ENCODE measurements around the gene CFAP53.

- no peak for TF ChIP-seq EZH2phosphoT487 (IDR thresholded peaks at IDR 0.05; ENCODE audit: borderline replicate concordance, low read depth, low read length)
- TF ChIP-seq, protein P1, sequence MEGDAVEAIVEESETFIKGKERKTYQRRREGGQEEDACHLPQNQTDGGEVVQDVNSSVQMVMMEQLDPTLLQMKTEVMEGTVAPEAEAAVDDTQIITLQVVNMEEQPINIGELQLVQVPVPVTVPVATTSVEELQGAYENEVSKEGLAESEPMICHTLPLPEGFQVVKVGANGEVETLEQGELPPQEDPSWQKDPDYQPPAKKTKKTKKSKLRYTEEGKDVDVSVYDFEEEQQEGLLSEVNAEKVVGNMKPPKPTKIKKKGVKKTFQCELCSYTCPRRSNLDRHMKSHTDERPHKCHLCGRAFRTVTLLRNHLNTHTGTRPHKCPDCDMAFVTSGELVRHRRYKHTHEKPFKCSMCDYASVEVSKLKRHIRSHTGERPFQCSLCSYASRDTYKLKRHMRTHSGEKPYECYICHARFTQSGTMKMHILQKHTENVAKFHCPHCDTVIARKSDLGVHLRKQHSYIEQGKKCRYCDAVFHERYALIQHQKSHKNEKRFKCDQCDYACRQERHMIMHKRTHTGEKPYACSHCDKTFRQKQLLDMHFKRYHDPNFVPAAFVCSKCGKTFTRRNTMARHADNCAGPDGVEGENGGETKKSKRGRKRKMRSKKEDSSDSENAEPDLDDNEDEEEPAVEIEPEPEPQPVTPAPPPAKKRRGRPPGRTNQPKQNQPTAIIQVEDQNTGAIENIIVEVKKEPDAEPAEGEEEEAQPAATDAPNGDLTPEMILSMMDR (conservative IDR thresholded peaks at IDR 0.05; ENCODE audit: low read length), result no peak
These were observed 82.7 kb downstream of the CFAP53 start for GRCh38 chr18:50183556-50183955.
